ENCODE measurements around the gene TGM4. TPM values are rescaled to one million over a fixed set of nuclear protein-coding genes. Genes with fewer than 3 reads are reported as not detected.

The TGM4 gene
- total RNA-seq, 1 experiment from 2014 or later, result 0.61 TPM

- no peak overlapping the region for H2AFZ ChIP-seq
- H3K79me2 ChIP-seq (ENCODE audit: low read depth), result 0 out of 2 replicates have a peak, but pooled peaks cover 6% of the 10 kb centered on the region
- ChIA-PET POLR2A (ENCODE audit: unreplicated experiment) (no interaction called here), CTCF (interaction anchor here (0.7 kb wide), 1 partner anchor 13 kb away, joined by 3 read pairs; no protein-coding TSS in a partner anchor)
- TF ChIP-seq CTCF (conservative IDR thresholded peaks at IDR 0.05), result no peak
- no peak for TF ChIP-seq EZH2 (IDR thresholded peaks at IDR 0.05; ENCODE audit: low read depth)
- no peak for DNase-seq
- H3K4me3 ChIP-seq, result no peak overlapping the region
- H3K4me1 ChIP-seq (replicated peaks; ENCODE audit: insufficient read depth), result peaks cover 7% of the 10 kb centered on the region
- H3K27me3 ChIP-seq (ENCODE audit: insufficient read depth, low read depth), result no peaks in the 10 kb centered on the region
- intact Hi-C loops (cut with micrococcal nuclease; ENCODE audit: unreplicated experiment), result loop anchor here (5.0 kb wide), 1 partner anchor 52 kb away; no protein-coding TSS in a partner anchor
- H3K27ac ChIP-seq, result no peak overlapping the region
- no peaks in the 10 kb centered on the region for H3K9me3 ChIP-seq (ENCODE audit: insufficient read depth, low read depth)
- H4K20me1 ChIP-seq (ENCODE audit: insufficient read depth), result no peaks in the 10 kb centered on the region
- no TSS peak for BruUV-seq (replicated peaks)
- peaks cover 16% of the 10 kb centered on the region; the same call in 1 of the 2 replicates for H3F3A ChIP-seq (ENCODE audit: insufficient read depth, low read depth)
- no peaks in the 10 kb centered on the region for H3K9me2 ChIP-seq (ENCODE audit: insufficient read depth)
- no peaks in the 10 kb centered on the region for H3K36me3 ChIP-seq (ENCODE audit: low read depth)
- H3K4me2 ChIP-seq, result no peak overlapping the region
These were observed 14.3 kb upstream of the TGM4 start for GRCh38 chr3:44860117-44860516.

- no peaks in the 10 kb centered on the region for H4K20me1 ChIP-seq (ENCODE audit: insufficient read depth)
- peak within 1 kb of the TSS; percentile 41 for H3K27ac ChIP-seq
- BruUV-seq (replicated peaks), result no TSS peak
- no peaks in the 10 kb centered on the region for H3K36me3 ChIP-seq (ENCODE audit: low read depth)
- peaks cover 7% of the 10 kb centered on the region for H3K4me1 ChIP-seq (replicated peaks; ENCODE audit: insufficient read depth)
- TF ChIP-seq EZH2 (IDR thresholded peaks at IDR 0.05; ENCODE audit: low read depth) (no peak), CTCF (conservative IDR thresholded peaks at IDR 0.05) (no peak)
- peak within 1 kb of the TSS; percentile 80 for H3K4me3 ChIP-seq
- peak within 1 kb of the TSS; percentile 89 for H2AFZ ChIP-seq
- ChIA-PET POLR2A (ENCODE audit: unreplicated experiment) (no interaction called here), CTCF (no interaction called here)
- peak; percentile 67 to 86 for DNase-seq
- intact Hi-C loops (cut with micrococcal nuclease; ENCODE audit: unreplicated experiment), result loop anchor here (1.0 to 5.0 kb wide), 2 partner anchors 23 to 51 kb away; no protein-coding TSS in a partner anchor
- no peaks in the 10 kb centered on the region for H3K9me2 ChIP-seq (ENCODE audit: insufficient read depth)
- no peaks in the 10 kb centered on the region for H3K27me3 ChIP-seq (ENCODE audit: insufficient read depth, low read depth)
- 0 out of 2 replicates have a peak, but pooled peaks cover 6% of the 10 kb centered on the region for H3K79me2 ChIP-seq (ENCODE audit: low read depth)
- no peaks in the 10 kb centered on the region for H3K9me3 ChIP-seq (ENCODE audit: insufficient read depth, low read depth)
- peak within 1 kb of the TSS; percentile 80 for H3K4me2 ChIP-seq
- peaks cover 16% of the 10 kb centered on the region; the same call in 1 of the 2 replicates for H3F3A ChIP-seq (ENCODE audit: insufficient read depth, low read depth)
These were observed 12.8 kb upstream of the TGM4 start, which contains the start of gene TMEM42 for GRCh38 chr3:44861412-44862225. TMEM42 (plus strand) TSS chr3:44861912; CDS start chr3:44861925, 13 bp downstream.

- Histone ChIP-seq H4K20me1 (ENCODE audit: insufficient read depth) (no peaks in the 10 kb centered on the region), H2AFZ (0 out of 2 replicates have a peak overlapping the region, but pooled peaks have one; percentile 68), H3K27me3 (ENCODE audit: insufficient read depth, low read depth) (no peaks in the 10 kb centered on the region), H3K4me2 (peak overlapping the region; percentile 80), H3K4me3 (peak overlapping the region; percentile 80; the same call in 1 of the 2 replicates), H3F3A (ENCODE audit: insufficient read depth, low read depth) (peaks cover 16% of the 10 kb centered on the region; the same call in 1 of the 2 replicates), H3K9me2 (ENCODE audit: insufficient read depth) (no peaks in the 10 kb centered on the region), H3K79me2 (ENCODE audit: low read depth) (0 out of 2 replicates have a peak, but pooled peaks cover 6% of the 10 kb centered on the region), H3K36me3 (ENCODE audit: low read depth) (no peaks in the 10 kb centered on the region), H3K27ac (peak overlapping the region; percentile 33; the same call in 1 of the 2 replicates), H3K9me3 (ENCODE audit: insufficient read depth, low read depth) (no peaks in the 10 kb centered on the region), H3K4me1 (replicated peaks; ENCODE audit: insufficient read depth) (peaks cover 7% of the 10 kb centered on the region)
- ChIA-PET CTCF (no interaction called here), POLR2A (ENCODE audit: unreplicated experiment) (no interaction called here)
- intact Hi-C loops (cut with micrococcal nuclease; ENCODE audit: unreplicated experiment), result loop anchor here (5.0 kb wide), 1 partner anchor 50 kb away; no protein-coding TSS in a partner anchor
- no peak for DNase-seq
- TSS peak; percentile 64 for BruUV-seq (replicated peaks)
- TF ChIP-seq EZH2 (IDR thresholded peaks at IDR 0.05; ENCODE audit: low read depth), result no peak
- TF ChIP-seq CTCF (conservative IDR thresholded peaks at IDR 0.05), result no peak
These were observed 12.2 kb upstream of the TGM4 start for GRCh38 chr3:44862226-44862637.
